Measurements from ENCODE around the gene KRTAP21-1. TPM values are rescaled to one million over a fixed set of nuclear protein-coding genes. Genes with fewer than 3 reads are reported as not detected.

Gene KRTAP21-1
- total RNA-seq, 1 donor from 2014 or later, result not detected

Small RNAs within 50 kb of the gene (small RNA-seq; reads per million reads assigned to genes)
- gene AP000244.1 (ENCODE audit: low replicate concordance), result not detected
- gene KRTAP21-3 (ENCODE audit: low replicate concordance), result not detected
- gene KRTAP8-2P (ENCODE audit: low replicate concordance), result not detected

Other genes with a start within 250 kb of the KRTAP21-1 start
- not detected for gene KRTAP19-6, start 213.6 kb downstream of the KRTAP21-1 start, total RNA-seq
- gene KRTAP19-7, start 194.1 kb downstream of the KRTAP21-1 start, total RNA-seq, result not detected
- gene KRTAP22-2, start 165.0 kb downstream of the KRTAP21-1 start, total RNA-seq, result not detected
- gene KRTAP6-3, start 163.0 kb downstream of the KRTAP21-1 start, total RNA-seq, result not detected
- not detected for gene KRTAP6-2, start 156.5 kb downstream of the KRTAP21-1 start, total RNA-seq
- gene KRTAP22-1, start 154.3 kb downstream of the KRTAP21-1 start, total RNA-seq, result not detected
- gene KRTAP6-1, start 141.5 kb downstream of the KRTAP21-1 start, total RNA-seq, result not detected
- gene KRTAP20-1, start 139.0 kb downstream of the KRTAP21-1 start, total RNA-seq, result not detected
- gene KRTAP20-4, start 134.8 kb downstream of the KRTAP21-1 start, total RNA-seq, result not detected
- gene KRTAP20-2, start 120.2 kb downstream of the KRTAP21-1 start, total RNA-seq, result not detected
- gene KRTAP20-3, start 112.6 kb downstream of the KRTAP21-1 start, total RNA-seq, result not detected
- not detected for gene KRTAP21-3, start 36.7 kb downstream of the KRTAP21-1 start, total RNA-seq
- not detected for gene KRTAP21-2, start 8.2 kb downstream of the KRTAP21-1 start, total RNA-seq
- not detected for gene KRTAP8-1, start 57.8 kb upstream of the KRTAP21-1 start, total RNA-seq
- gene KRTAP7-1, start 74.3 kb upstream of the KRTAP21-1 start, total RNA-seq, result not detected
- not detected for gene KRTAP11-1, start 126.2 kb upstream of the KRTAP21-1 start, total RNA-seq

Measured in temporal lobe (tissue), 2 donors.